ENCODE measurements around the gene HIRIP3.

DNA sequence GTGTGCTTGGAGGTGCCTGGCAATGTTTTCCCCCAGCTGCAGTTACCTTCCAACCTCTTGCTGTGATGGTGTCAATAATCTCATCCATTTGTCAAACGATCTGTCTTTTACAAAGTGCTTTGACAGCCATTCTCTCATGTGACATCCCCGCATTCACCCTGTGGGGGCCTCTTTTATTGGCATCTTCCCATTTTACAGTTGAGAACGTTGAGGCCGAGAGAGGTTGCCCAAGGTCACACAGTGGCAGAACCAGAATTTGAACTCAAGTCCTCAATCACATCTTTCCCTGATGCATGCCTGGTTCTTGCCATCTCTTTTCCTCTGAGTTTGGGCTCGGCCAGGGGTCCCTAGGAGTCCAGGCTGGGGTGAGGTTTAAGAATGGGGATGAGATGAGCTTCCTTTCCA, 20.3 kb downstream of the HIRIP3 start:
- TF ChIP-seq CTCF (IDR thresholded peaks at IDR 0.05; ENCODE audit: low read depth, low read length, poor library complexity, severe bottlenecking) (no peak), EZH2phosphoT487 (IDR thresholded peaks at IDR 0.05; ENCODE audit: borderline replicate concordance, low read length) (no peak)

All from DOHH2 (cell line).